Measurements from ENCODE around the gene PRLHR. TPM values are rescaled to one million over a fixed set of nuclear protein-coding genes. Genes with fewer than 3 reads are reported as not detected.

The PRLHR gene
- total RNA-seq, 2 donors from 2014 or later = not detected

DNA sequence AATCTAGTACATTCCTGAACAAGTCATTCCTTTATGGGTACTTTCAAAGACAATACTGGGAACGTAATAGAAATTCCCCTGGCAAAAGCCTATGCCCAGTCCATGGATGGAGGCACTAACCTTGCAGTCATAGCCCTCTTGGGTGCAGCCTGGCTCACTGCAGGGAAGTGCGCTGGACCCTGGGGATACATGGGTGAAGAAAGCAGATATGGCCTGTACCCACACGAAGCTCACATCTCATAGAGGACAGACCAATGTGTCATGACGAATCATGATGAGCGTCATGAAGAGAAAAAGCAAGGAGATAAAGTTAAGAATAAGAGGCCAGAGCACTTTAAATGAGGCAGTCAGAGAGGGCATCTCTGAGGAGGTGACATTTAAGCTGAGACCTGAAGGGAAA is 11.8 kb downstream of the PRLHR start:
- H3K9me3 ChIP-seq = no peaks in the 10 kb centered on the region
- DNase-seq (ENCODE audit: low spot score) = no peak
- TF ChIP-seq, protein P1, sequence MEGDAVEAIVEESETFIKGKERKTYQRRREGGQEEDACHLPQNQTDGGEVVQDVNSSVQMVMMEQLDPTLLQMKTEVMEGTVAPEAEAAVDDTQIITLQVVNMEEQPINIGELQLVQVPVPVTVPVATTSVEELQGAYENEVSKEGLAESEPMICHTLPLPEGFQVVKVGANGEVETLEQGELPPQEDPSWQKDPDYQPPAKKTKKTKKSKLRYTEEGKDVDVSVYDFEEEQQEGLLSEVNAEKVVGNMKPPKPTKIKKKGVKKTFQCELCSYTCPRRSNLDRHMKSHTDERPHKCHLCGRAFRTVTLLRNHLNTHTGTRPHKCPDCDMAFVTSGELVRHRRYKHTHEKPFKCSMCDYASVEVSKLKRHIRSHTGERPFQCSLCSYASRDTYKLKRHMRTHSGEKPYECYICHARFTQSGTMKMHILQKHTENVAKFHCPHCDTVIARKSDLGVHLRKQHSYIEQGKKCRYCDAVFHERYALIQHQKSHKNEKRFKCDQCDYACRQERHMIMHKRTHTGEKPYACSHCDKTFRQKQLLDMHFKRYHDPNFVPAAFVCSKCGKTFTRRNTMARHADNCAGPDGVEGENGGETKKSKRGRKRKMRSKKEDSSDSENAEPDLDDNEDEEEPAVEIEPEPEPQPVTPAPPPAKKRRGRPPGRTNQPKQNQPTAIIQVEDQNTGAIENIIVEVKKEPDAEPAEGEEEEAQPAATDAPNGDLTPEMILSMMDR (IDR thresholded peaks at IDR 0.05) = no peak
- H3K4me1 ChIP-seq (ENCODE audit: control insufficient read depth in 1 of 2, low read depth in 2 of 2) = no peaks in the 10 kb centered on the region
- H3K4me3 ChIP-seq = no peak overlapping the region
- H3K27me3 ChIP-seq (replicated peaks; ENCODE audit: insufficient read depth) = no peaks in the 10 kb centered on the region
- no peak for ATAC-seq (ENCODE audit: insufficient number of reproducible peaks, low FRiP score, low read depth)
- no peaks in the 10 kb centered on the region for H3K36me3 ChIP-seq
- no peak overlapping the region for H3K27ac ChIP-seq

DNA sequence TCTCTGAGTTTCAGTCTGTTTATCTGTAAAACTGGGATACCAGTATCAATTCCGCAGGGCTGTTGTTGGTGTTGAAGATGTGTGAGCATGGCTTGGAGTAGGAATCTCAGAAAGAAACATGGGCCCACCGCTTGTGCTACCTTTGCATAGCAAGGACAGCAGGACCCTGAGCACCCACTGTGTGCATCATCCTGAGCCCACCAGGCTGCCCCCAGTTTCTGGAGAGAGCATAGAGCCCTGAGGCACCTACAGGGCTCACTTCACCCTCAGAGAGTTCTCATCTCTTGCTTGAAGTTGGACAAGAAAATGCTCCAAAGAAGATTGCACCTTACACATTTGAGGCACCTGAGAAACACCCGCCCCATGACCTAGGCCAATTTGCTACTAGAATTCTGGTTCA is 12.9 kb downstream of the PRLHR start:
- no peaks in the 10 kb centered on the region for H3K27me3 ChIP-seq (replicated peaks; ENCODE audit: insufficient read depth)
- H3K36me3 ChIP-seq = no peaks in the 10 kb centered on the region
- ATAC-seq (ENCODE audit: insufficient number of reproducible peaks, low FRiP score, low read depth) (no peak), DNase-seq (ENCODE audit: low spot score) (no peak)
- H3K4me1 ChIP-seq (ENCODE audit: control insufficient read depth in 1 of 2, low read depth in 2 of 2) = no peaks in the 10 kb centered on the region
- TF ChIP-seq, protein P1 (IDR thresholded peaks at IDR 0.05) = no peak
- no peak overlapping the region for H3K4me3 ChIP-seq
- H3K9me3 ChIP-seq = no peaks in the 10 kb centered on the region
- H3K27ac ChIP-seq = no peak overlapping the region

DNA sequence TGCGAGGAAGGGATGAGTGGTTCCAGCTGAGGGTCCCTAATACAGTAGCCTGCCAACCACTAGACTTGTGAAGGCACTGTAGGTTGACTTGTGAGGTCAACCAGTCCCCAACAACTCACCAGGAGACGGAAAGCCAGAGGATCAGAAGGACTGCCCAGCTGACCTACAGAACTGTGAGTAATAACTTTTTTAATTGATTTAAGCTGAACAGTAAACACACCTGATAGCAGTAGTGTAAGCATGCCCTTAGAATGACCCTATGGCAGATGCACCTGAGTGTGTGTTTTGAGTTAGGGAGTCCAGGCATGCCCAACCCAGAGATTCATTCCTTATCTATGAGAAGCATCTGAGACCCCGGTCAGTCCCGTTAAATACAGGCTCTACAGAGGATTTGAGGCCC is 14.1 kb downstream of the PRLHR start:
- Histone ChIP-seq H3K9me3 (no peaks in the 10 kb centered on the region), H3K27ac (no peak overlapping the region), H3K36me3 (no peaks in the 10 kb centered on the region), H3K4me1 (ENCODE audit: control insufficient read depth in 1 of 2, low read depth in 2 of 2) (no peaks in the 10 kb centered on the region), H3K27me3 (replicated peaks; ENCODE audit: insufficient read depth) (no peaks in the 10 kb centered on the region), H3K4me3 (no peak overlapping the region)
- TF ChIP-seq, protein P1 (IDR thresholded peaks at IDR 0.05) = no peak
- DNase-seq (ENCODE audit: low spot score) (no peak), ATAC-seq (ENCODE audit: insufficient number of reproducible peaks, low FRiP score, low read depth) (no peak)

DNA sequence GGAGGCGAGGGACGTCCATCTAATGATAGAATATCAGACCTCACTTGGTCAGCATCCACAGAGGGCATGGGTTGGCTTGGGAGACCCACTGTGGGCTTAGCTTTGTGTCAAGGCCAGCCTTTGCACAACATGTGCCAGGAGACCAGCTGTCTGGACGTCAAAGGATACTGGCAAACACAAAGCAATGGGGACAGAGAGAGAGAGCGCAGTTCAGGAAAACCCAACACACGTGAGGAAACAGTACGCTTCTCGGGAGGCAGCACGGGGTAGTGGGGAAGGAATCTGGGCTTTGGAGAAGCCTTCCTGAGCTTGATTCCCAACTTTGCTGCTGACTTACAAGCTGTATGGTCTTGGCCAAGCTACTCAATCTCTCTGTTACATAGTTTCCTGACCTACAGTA is 14.7 kb downstream of the PRLHR start:
- ATAC-seq (ENCODE audit: insufficient number of reproducible peaks, low FRiP score, low read depth) (no peak), DNase-seq (ENCODE audit: low spot score) (no peak)
- Histone ChIP-seq H3K27ac (no peak overlapping the region), H3K4me3 (no peak overlapping the region), H3K36me3 (no peaks in the 10 kb centered on the region), H3K4me1 (ENCODE audit: control insufficient read depth in 1 of 2, low read depth in 2 of 2) (no peaks in the 10 kb centered on the region), H3K27me3 (replicated peaks; ENCODE audit: insufficient read depth) (no peaks in the 10 kb centered on the region), H3K9me3 (no peaks in the 10 kb centered on the region)
- TF ChIP-seq, protein P1 (IDR thresholded peaks at IDR 0.05) = no peak

DNA sequence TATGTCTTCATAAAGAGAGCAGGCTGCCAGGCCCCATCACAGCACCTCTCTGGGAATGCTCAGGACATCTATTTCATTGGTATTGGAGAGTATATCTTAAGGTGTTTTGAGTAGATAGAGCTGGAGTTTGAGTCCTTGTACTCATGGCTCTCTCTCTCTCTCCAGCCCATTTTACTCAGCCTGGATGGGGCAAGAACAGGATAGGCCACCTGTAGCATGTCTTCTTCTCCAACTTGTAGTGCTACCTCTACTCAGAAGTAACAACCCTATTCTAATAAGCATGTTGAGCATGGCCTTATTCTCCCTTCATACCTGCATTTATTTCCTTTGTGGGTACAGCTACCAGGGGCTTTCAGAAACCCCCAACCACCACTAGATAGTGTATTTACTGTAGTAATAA is 21.9 kb downstream of the PRLHR start:
- ATAC-seq (ENCODE audit: insufficient number of reproducible peaks, low FRiP score, low read depth) = no peak
- Histone ChIP-seq H3K27ac (no peak overlapping the region), H3K4me1 (ENCODE audit: control insufficient read depth in 1 of 2, low read depth in 2 of 2) (peaks cover 4 to 30% of the 10 kb centered on the region in 2 donors), H3K27me3 (replicated peaks; ENCODE audit: insufficient read depth) (no peaks in the 10 kb centered on the region), H3K9me3 (no peaks in the 10 kb centered on the region), H3K4me3 (no peak overlapping the region), H3K36me3 (no peaks in the 10 kb centered on the region)
- TF ChIP-seq, protein P1 (IDR thresholded peaks at IDR 0.05) = no peak
- DNase-seq (ENCODE audit: low spot score) = no peak

All from thoracic aorta (tissue), 2 donors.